B cell (primary cell): ENCODE results near the gene DIRAS1. TPM values are rescaled to one million over a fixed set of nuclear protein-coding genes. Genes with fewer than 3 reads are reported as not detected.
A peak's percentile ranks its signal among the peaks of the same experiment; 100 is the strongest.

Source experiments
- ATAC-seq: fragments of 200-7000 bp; cut with Tn5 transposase; one replicate; pipeline ENCODE4 v1.10.0; 2021; ENCODE audit warnings: low read depth, mild to moderate bottlenecking, moderate number of reproducible peaks, moderate library complexity
- CTCF ChIA-PET: fragments of 350-600 bp; sonication (Branson Sonifier 250); formaldehyde crosslinking; loops from one replicate; lab custom pipeline; 2021; ENCODE audit warnings: antibody characterized with exemption, inconsistent platforms; lab: Charles Lee
- POLR2A ChIA-PET: fragments of 350-600 bp; sonication (Branson Sonifier 250); formaldehyde crosslinking; loops from one replicate; lab custom pipeline; 2021; ENCODE audit warnings: antibody characterized with exemption; lab: Charles Lee
- DNase-seq: peaks from one replicate; pipeline ENCODE4 v3.0.0; 2013
- H2AFZ ChIP-seq: 2 replicates; pipeline ENCODE4 v1.6.1; 2012; ENCODE audit warnings: mild to moderate bottlenecking, low read depth, low read length; ENCODE audit not compliant: insufficient read depth, poor library complexity, severe bottlenecking
- H3K27ac ChIP-seq, 2 donors: 1 replicate in 1 of 2; 2 replicates in 1 of 2; pipeline ENCODE4 v1.5.1; 2012 to 2013; ENCODE audit warnings: low read length in 2 of 2, mild to moderate bottlenecking in 2 of 2, moderate library complexity in 1 of 2
- H3K27me3 ChIP-seq, 4 experiments: fragments of 200-600 bp in 1 of 4; sonication (generic) in 1 of 4; replicated peaks in 1 of 4; 1 replicate in 2 of 4; 2 replicates in 2 of 4; pipeline versions ENCODE4 v1.6.1 to v1.7.0; 2013 to 2016; ENCODE audit warnings: low read length in 3 of 4, mild to moderate bottlenecking in 2 of 4, mixed read lengths in 1 of 4, moderate library complexity in 1 of 4; ENCODE audit not compliant: insufficient read depth in 4 of 4, control insufficient read depth in 3 of 4; ENCODE audit errors: control extremely low read depth in 1 of 4
- H3K36me3 ChIP-seq, 2 experiments: replicated peaks in 1 of 2; 1 replicate in 1 of 2; 2 replicates in 1 of 2; pipeline versions ENCODE4 v1.6.1 to v1.7.1; 2013; ENCODE audit warnings: low read length in 1 of 2; ENCODE audit not compliant: insufficient read depth in 2 of 2, control insufficient read depth in 1 of 2; ENCODE audit errors: control extremely low read depth in 1 of 2, extremely low read depth in 1 of 2
- H3K4me1 ChIP-seq, 2 donors: fragments of 200-600 bp in 1 of 2; sonication (generic) in 1 of 2; 1 replicate in 1 of 2; 2 replicates in 1 of 2; pipeline versions ENCODE4 v1.5.1 to v1.6.1; 2013 to 2017; ENCODE audit warnings: low read length in 2 of 2; ENCODE audit not compliant: control insufficient read depth in 2 of 2, insufficient read depth in 2 of 2
- H3K4me2 ChIP-seq: replicated peaks from 2 replicates; pipeline ENCODE3; 2012; ENCODE audit warnings: mild to moderate bottlenecking, low read depth, low read length; ENCODE audit not compliant: poor library complexity, severe bottlenecking
- H3K4me3 ChIP-seq, 5 experiments: fragments of 200-600 bp in 1 of 5; sonication (generic) in 1 of 5; 1 replicate in 3 of 5; 2 replicates in 2 of 5; pipeline versions ENCODE4 v1.5.1 to v1.7.0; 2011 to 2016; ENCODE audit warnings: low read length in 4 of 5, mild to moderate bottlenecking in 4 of 5, low read depth in 2 of 5, control low read depth in 1 of 5, moderate library complexity in 1 of 5; ENCODE audit not compliant: insufficient read depth in 1 of 5; ENCODE audit errors: control extremely low read depth in 1 of 5, extremely low read depth in 1 of 5
- H3K79me2 ChIP-seq: fragments of 200-600 bp; sonication (generic); one replicate; pipeline ENCODE4 v1.6.0; 2016; ENCODE audit warnings: low read length; ENCODE audit not compliant: control insufficient read depth, insufficient read depth
- H3K9ac ChIP-seq: fragments of 200-600 bp; sonication (generic); 2 replicates; pipeline ENCODE4 v1.6.1; 2017; ENCODE audit warnings: mild to moderate bottlenecking, low read length, moderate library complexity
- H3K9me3 ChIP-seq, 3 donors: one replicate each; pipeline versions ENCODE4 v1.6.1 to v1.7.1; 2013; ENCODE audit warnings: low read length in 2 of 3; ENCODE audit not compliant: control insufficient read depth in 2 of 3, insufficient read depth in 1 of 3; ENCODE audit errors: control extremely low read depth in 1 of 3
- H4K20me1 ChIP-seq: 2 replicates; pipeline ENCODE4 v1.6.0; 2012; ENCODE audit warnings: mild to moderate bottlenecking, low read length; ENCODE audit not compliant: insufficient read depth, control insufficient read depth, poor library complexity, severe bottlenecking
- H3K27ac Mint-ChIP-seq: one replicate; pipeline ENCODE4 v1.8.0; 2021; ENCODE audit warnings: mixed read lengths
- H3K27me3 Mint-ChIP-seq: one replicate; pipeline ENCODE4 v1.8.0; 2021; ENCODE audit warnings: mixed read lengths
- H3K4me1 Mint-ChIP-seq: one replicate; pipeline ENCODE4 v1.8.0; 2021; ENCODE audit warnings: mixed read lengths
- H3K4me3 Mint-ChIP-seq: one replicate; pipeline ENCODE4 v1.8.0; 2021; ENCODE audit warnings: mixed read lengths
- H3K9me3 Mint-ChIP-seq: one replicate; pipeline ENCODE4 v1.8.0; 2022; ENCODE audit warnings: mixed read lengths; ENCODE audit not compliant: insufficient read depth
- EZH2 ChIP-seq: IDR thresholded peaks from 2 replicates; pipeline ENCODE4 v1.6.1; 2012; ENCODE audit warnings: borderline replicate concordance, low read depth, mild to moderate bottlenecking, moderate library complexity, low read length; ENCODE audit not compliant: insufficient read depth, poor library complexity, severe bottlenecking
- WGBS: methylation state at CpG from one replicate; pipeline ENCODE4 v1.1.5; 2013; ENCODE audit warnings: missing lambda C conversion rate; ENCODE audit not compliant: insufficient coverage; 5-methylcytosine and 5-hydroxymethylcytosine counted together
- intact Hi-C: fragments of 100-400 bp; cut with micrococcal nuclease; formaldehyde crosslinking; loops from one replicate; pipeline ENCODE4 v1.10.0; 2022
- polyA plus RNA-seq: library from polyadenylated mRNA; depleted of rRNA; stranded (reverse); fragments of >200 nt; gene quantifications from 2 replicates; pipeline ENCODE4 v1.2.3, GENCODE V29; 2012
- total RNA-seq, 2 donors: library from RNA; stranded (reverse); fragments of 120-200 nt in 1 of 2; gene quantifications; 1 replicate in 1 of 2; 2 replicates in 1 of 2; pipeline versions ENCODE4 v1.2.3 to v1.2.4, GENCODE V29; 2013 to 2022
- TF ChIP-seq, protein P1 (sequence below): fragments of 200-600 bp; IDR thresholded peaks from one replicate; pipeline ENCODE4 v1.8.0; 2022; ENCODE audit warnings: antibody characterized with exemption, mild to moderate bottlenecking

DIRAS1 gene
- total and polyA plus RNA-seq, 2 donors (not counting 1 experiment from before 2014, with no cell fraction given) = 5.2 to 23.7 TPM

DNA sequence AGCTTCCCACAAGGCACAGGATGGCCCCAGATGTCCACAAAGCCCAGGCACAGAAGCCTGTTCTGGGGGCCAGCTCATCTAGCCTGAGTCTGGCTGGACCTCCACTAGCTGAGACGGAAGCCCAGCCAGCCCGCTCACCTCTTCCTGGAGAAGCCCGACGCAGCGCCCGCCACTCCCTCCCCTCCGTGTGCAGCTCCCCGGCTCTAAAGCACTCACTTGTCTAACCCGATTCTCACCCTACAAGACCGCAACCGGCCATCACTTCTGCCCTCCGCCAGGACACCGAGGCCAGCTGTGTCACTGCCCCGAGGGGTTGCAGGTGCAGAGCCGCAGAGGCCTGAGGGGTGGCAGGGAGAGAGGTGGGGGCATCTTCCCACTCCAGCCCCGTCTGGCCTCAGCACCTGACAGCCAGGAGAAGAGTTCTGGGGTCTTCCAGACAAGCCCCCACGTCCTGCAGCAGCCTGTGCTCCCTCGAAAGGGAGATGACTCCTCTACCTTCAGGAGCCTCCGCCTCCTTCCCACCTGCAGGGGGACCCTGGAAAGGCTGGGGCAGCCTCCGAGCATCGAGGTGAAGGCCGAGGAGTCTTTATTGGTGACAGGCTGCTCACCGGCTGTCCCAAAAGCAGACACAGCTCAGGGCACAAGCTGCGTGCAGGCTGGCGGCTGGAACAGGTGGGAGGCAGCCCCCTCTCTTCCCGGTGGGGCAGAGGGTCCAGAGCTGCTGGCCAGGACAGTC lies 5.9 kb upstream of the DIRAS1 start:
- peak overlapping the region; percentile 65 for H2AFZ ChIP-seq
- peaks cover 4% of the 10 kb centered on the region for H3K79me2 ChIP-seq
- H3K27me3 ChIP-seq = peaks cover 0 to 7% (median 2%) of the 10 kb centered on the region in 4 experiments
- intact Hi-C loops = no loop called here
- peaks cover 22% of the 10 kb centered on the region for H3K4me1 Mint-ChIP-seq
- H3K9ac ChIP-seq = peak overlapping the region; percentile 10
- peak overlapping the region; percentile 62 for H3K4me2 ChIP-seq
- H4K20me1 ChIP-seq = no peaks in the 10 kb centered on the region
- POLR2A ChIA-PET = interaction anchor here (0.6 kb wide), 2 partner anchors 435 to 456 kb away, joined by 3 to 5 read pairs; no protein-coding TSS in a partner anchor
- TF ChIP-seq, protein P1, sequence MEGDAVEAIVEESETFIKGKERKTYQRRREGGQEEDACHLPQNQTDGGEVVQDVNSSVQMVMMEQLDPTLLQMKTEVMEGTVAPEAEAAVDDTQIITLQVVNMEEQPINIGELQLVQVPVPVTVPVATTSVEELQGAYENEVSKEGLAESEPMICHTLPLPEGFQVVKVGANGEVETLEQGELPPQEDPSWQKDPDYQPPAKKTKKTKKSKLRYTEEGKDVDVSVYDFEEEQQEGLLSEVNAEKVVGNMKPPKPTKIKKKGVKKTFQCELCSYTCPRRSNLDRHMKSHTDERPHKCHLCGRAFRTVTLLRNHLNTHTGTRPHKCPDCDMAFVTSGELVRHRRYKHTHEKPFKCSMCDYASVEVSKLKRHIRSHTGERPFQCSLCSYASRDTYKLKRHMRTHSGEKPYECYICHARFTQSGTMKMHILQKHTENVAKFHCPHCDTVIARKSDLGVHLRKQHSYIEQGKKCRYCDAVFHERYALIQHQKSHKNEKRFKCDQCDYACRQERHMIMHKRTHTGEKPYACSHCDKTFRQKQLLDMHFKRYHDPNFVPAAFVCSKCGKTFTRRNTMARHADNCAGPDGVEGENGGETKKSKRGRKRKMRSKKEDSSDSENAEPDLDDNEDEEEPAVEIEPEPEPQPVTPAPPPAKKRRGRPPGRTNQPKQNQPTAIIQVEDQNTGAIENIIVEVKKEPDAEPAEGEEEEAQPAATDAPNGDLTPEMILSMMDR = no peak
- TF ChIP-seq EZH2 = no peak
- H3K4me3 Mint-ChIP-seq = peak overlapping the region; percentile 70
- H3K9me3 Mint-ChIP-seq = no peaks in the 10 kb centered on the region
- H3K36me3 ChIP-seq = peaks cover 0 to 2% of the 10 kb centered on the region in 2 experiments
- peak overlapping the region in 1 of 2 donors; percentile 6 for H3K27ac ChIP-seq
- CTCF ChIA-PET = interaction anchor here (0.7 to 4.2 kb wide), 6 partner anchors 17 to 78 kb away, joined by 3 to 14 read pairs (median 6); no protein-coding TSS in a partner anchor
- 35% methylated on average over 21 of the region's 26 CpGs for WGBS
- DNase-seq = peak; percentile 41
- peaks cover 4% of the 10 kb centered on the region for H3K27me3 Mint-ChIP-seq
- no peak overlapping the region for H3K27ac Mint-ChIP-seq
- peaks cover 0 to 5% (median 0%) of the 10 kb centered on the region in 3 donors for H3K9me3 ChIP-seq
- peak overlapping the region in 2 of 5 experiments; percentile 6 to 9 for H3K4me3 ChIP-seq
- H3K4me1 ChIP-seq = peaks cover 20 to 26% of the 10 kb centered on the region in 2 donors
- ATAC-seq = no peak
